Measurements from ENCODE around the gene GALNS.

- TF ChIP-seq EZH2 (IDR thresholded peaks at IDR 0.05; ENCODE audit: low read depth) = no peak
- TF ChIP-seq, protein P1, sequence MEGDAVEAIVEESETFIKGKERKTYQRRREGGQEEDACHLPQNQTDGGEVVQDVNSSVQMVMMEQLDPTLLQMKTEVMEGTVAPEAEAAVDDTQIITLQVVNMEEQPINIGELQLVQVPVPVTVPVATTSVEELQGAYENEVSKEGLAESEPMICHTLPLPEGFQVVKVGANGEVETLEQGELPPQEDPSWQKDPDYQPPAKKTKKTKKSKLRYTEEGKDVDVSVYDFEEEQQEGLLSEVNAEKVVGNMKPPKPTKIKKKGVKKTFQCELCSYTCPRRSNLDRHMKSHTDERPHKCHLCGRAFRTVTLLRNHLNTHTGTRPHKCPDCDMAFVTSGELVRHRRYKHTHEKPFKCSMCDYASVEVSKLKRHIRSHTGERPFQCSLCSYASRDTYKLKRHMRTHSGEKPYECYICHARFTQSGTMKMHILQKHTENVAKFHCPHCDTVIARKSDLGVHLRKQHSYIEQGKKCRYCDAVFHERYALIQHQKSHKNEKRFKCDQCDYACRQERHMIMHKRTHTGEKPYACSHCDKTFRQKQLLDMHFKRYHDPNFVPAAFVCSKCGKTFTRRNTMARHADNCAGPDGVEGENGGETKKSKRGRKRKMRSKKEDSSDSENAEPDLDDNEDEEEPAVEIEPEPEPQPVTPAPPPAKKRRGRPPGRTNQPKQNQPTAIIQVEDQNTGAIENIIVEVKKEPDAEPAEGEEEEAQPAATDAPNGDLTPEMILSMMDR (conservative IDR thresholded peaks at IDR 0.05) = no peak
Observed at GRCh38 chr16:88810912-88811768, 45.6 kb downstream of the GALNS start.
